Glutamatergic neuron (in vitro differentiated cells): ENCODE measurements around the gene GPR161. TPM values are rescaled to one million over a fixed set of nuclear protein-coding genes. Genes with fewer than 3 reads are reported as not detected.

ENCODE experiments used
- DNase-seq: peaks from one replicate; pipeline ENCODE4 v3.0.0; 2022
- H3K27ac Mint-ChIP-seq: one replicate; pipeline ENCODE4 v1.8.0; 2020; ENCODE audit warnings: mild to moderate bottlenecking, mixed read lengths, inconsistent platforms; ENCODE audit not compliant: unreplicated experiment
- H3K27me3 Mint-ChIP-seq: one replicate; pipeline ENCODE4 v1.8.0; 2020; ENCODE audit warnings: mild to moderate bottlenecking, moderate library complexity, mixed read lengths, inconsistent platforms; ENCODE audit not compliant: unreplicated experiment
- H3K36me3 Mint-ChIP-seq: one replicate; pipeline ENCODE4 v1.8.0; 2020; ENCODE audit warnings: mild to moderate bottlenecking, mixed read lengths, inconsistent platforms; ENCODE audit not compliant: unreplicated experiment
- H3K4me1 Mint-ChIP-seq: one replicate; pipeline ENCODE4 v1.8.0; 2020; ENCODE audit warnings: mild to moderate bottlenecking, low read depth, mixed read lengths, inconsistent platforms; ENCODE audit not compliant: unreplicated experiment
- H3K4me3 Mint-ChIP-seq: one replicate; pipeline ENCODE4 v1.8.0; 2020; ENCODE audit warnings: mild to moderate bottlenecking, mixed read lengths, inconsistent platforms; ENCODE audit not compliant: unreplicated experiment
- H3K9me3 Mint-ChIP-seq: one replicate; pipeline ENCODE4 v1.8.0; 2020; ENCODE audit warnings: mild to moderate bottlenecking, moderate library complexity, mixed read lengths, inconsistent platforms; ENCODE audit not compliant: unreplicated experiment
- CTCF ChIP-seq: fragments of 200-600 bp; sonication (generic); IDR thresholded peaks from one replicate; pipeline ENCODE4 v1.5.0; 2021; ENCODE audit not compliant: partially characterized antibody, unreplicated experiment
- total RNA-seq: library from RNA; stranded (reverse); fragmentation: NEBNext Ultra II Directional; extraction: Animal tissue kit (Norgen Biotek cat#: 25700); gene quantifications from one replicate; pipeline ENCODE4 v1.2.1, GENCODE V29; 2021; ENCODE audit not compliant: unreplicated experiment

GPR161 gene
- total RNA-seq, 1 donor from 2014 or later: 69.3 TPM

GRCh38 chr1:168121401-168122011 lies 15.2 kb downstream of the GPR161 start:
- no peak overlapping the region for H3K27ac Mint-ChIP-seq
- DNase-seq: no peak

GRCh38 chr1:168119750-168120149 lies 17.0 kb downstream of the GPR161 start:
- H3K4me3 Mint-ChIP-seq: no peak overlapping the region
- peaks cover 10% of the 10 kb centered on the region for H3K9me3 Mint-ChIP-seq

More at GRCh38 chr1:168121401-168122011, 15.2 kb downstream of the GPR161 start:
- no peak overlapping the region for H3K4me3 Mint-ChIP-seq
- no peak for TF ChIP-seq CTCF
- peaks cover 17% of the 10 kb centered on the region for H3K36me3 Mint-ChIP-seq
- H3K9me3 Mint-ChIP-seq: peaks cover 8% of the 10 kb centered on the region
- H3K27me3 Mint-ChIP-seq: peaks cover 2% of the 10 kb centered on the region
- peaks cover 5% of the 10 kb centered on the region for H3K4me1 Mint-ChIP-seq

GRCh38 chr1:168116327-168116799 lies 20.4 kb downstream of the GPR161 start:
- TF ChIP-seq CTCF: no peak
- H3K4me1 Mint-ChIP-seq: peaks cover 16% of the 10 kb centered on the region
- no peaks in the 10 kb centered on the region for H3K27me3 Mint-ChIP-seq
- DNase-seq: no peak
- H3K27ac Mint-ChIP-seq: peak overlapping the region; percentile 88
- H3K9me3 Mint-ChIP-seq: peaks cover 8% of the 10 kb centered on the region
- peaks cover 16% of the 10 kb centered on the region for H3K36me3 Mint-ChIP-seq
- no peak overlapping the region for H3K4me3 Mint-ChIP-seq

More at GRCh38 chr1:168119750-168120149, 17.0 kb downstream of the GPR161 start:
- Mint-ChIP-seq H3K27me3 (peaks cover 2% of the 10 kb centered on the region), H3K36me3 (peaks cover 17% of the 10 kb centered on the region), H3K27ac (no peak overlapping the region), H3K4me1 (peaks cover 11% of the 10 kb centered on the region)
- TF ChIP-seq CTCF: no peak
- DNase-seq: no peak

GRCh38 chr1:168114845-168115244 lies 21.9 kb downstream of the GPR161 start:
- TF ChIP-seq CTCF: no peak
- DNase-seq: no peak
- peaks cover 6% of the 10 kb centered on the region for H3K9me3 Mint-ChIP-seq
- peaks cover 13% of the 10 kb centered on the region for H3K36me3 Mint-ChIP-seq
- H3K27me3 Mint-ChIP-seq: no peaks in the 10 kb centered on the region
- peak overlapping the region; percentile 49 for H3K4me3 Mint-ChIP-seq
- peaks cover 16% of the 10 kb centered on the region for H3K4me1 Mint-ChIP-seq
- peak overlapping the region; percentile 95 for H3K27ac Mint-ChIP-seq

GRCh38 chr1:168112673-168113305 lies 23.9 kb downstream of the GPR161 start:
- Mint-ChIP-seq H3K27me3 (no peaks in the 10 kb centered on the region), H3K27ac (peak overlapping the region; percentile 78), H3K36me3 (peaks cover 5% of the 10 kb centered on the region), H3K4me3 (no peak overlapping the region), H3K9me3 (peaks cover 4% of the 10 kb centered on the region), H3K4me1 (peaks cover 16% of the 10 kb centered on the region)
- DNase-seq: no peak
- TF ChIP-seq CTCF: no peak
